ENCODE data around the gene SSBP2. TPM values are rescaled to one million over a fixed set of nuclear protein-coding genes. Genes with fewer than 3 reads are reported as not detected.

Gene SSBP2
- total and polyA plus RNA-seq, 4 donors, result 17.2 to 99.9 (median 27.3) TPM

GRCh38 chr5:81779125-81779915, 28.4 kb upstream of the SSBP2 start:
- H3K27me3 ChIP-seq (ENCODE audit: control insufficient read depth in 3 of 3, insufficient read depth in 3 of 3, low read length in 2 of 3), result no peaks in the 10 kb centered on the region
- ATAC-seq (ENCODE audit: insufficient read depth, low FRiP score), result peak; percentile 79
- H3K9ac ChIP-seq (ENCODE audit: insufficient read depth in 1 of 2, low read length in 2 of 2), result peak overlapping the region in 1 of 2 donors; percentile 59
- peaks cover 0 to 17% (median 4%) of the 10 kb centered on the region in 5 donors for H3K4me1 ChIP-seq (ENCODE audit: control insufficient read depth in 5 of 5, insufficient read depth in 5 of 5, low read length in 5 of 5)
- H3K27ac ChIP-seq (ENCODE audit: low read depth in 1 of 2, low read length in 1 of 2), result peak overlapping the region; percentile 41 to 97
- 1 to 2% methylated on average over 5 of the region's 5 CpGs for WGBS, 2 donors
- peak; percentile 70 to 81 (median 78) for DNase-seq
- no peak overlapping the region for H3K4me3 ChIP-seq
- no peaks in the 10 kb centered on the region for H3K9me3 ChIP-seq (ENCODE audit: control insufficient read depth in 4 of 4, insufficient read depth in 3 of 4, low read length in 3 of 4)
- H3K36me3 ChIP-seq (ENCODE audit: control insufficient read depth in 4 of 4, insufficient read depth in 4 of 4, low read length in 4 of 4), result no peaks in the 10 kb centered on the region
- TF ChIP-seq CTCF (IDR thresholded peaks at IDR 0.05; ENCODE audit: control extremely low read depth, extremely low read depth), result no peak

GRCh38 chr5:81778642-81779041, 27.7 kb upstream of the SSBP2 start:
- Histone ChIP-seq H3K9me3 (ENCODE audit: control insufficient read depth in 4 of 4, insufficient read depth in 3 of 4, low read length in 3 of 4) (no peaks in the 10 kb centered on the region), H3K27ac (ENCODE audit: low read depth in 1 of 2, low read length in 1 of 2) (peak overlapping the region; percentile 41 to 58), H3K4me1 (ENCODE audit: control insufficient read depth in 5 of 5, insufficient read depth in 5 of 5, low read length in 5 of 5) (peaks cover 0 to 17% (median 4%) of the 10 kb centered on the region in 5 donors), H3K36me3 (ENCODE audit: control insufficient read depth in 4 of 4, insufficient read depth in 4 of 4, low read length in 4 of 4) (no peaks in the 10 kb centered on the region), H3K4me3 (no peak overlapping the region), H3K9ac (ENCODE audit: insufficient read depth in 1 of 2, low read length in 2 of 2) (peak overlapping the region in 1 of 2 donors; percentile 59), H3K27me3 (ENCODE audit: control insufficient read depth in 3 of 3, insufficient read depth in 3 of 3, low read length in 2 of 3) (no peaks in the 10 kb centered on the region)
- WGBS, 2 donors, result 2 to 17% methylated on average over 3 of the region's 3 CpGs
- DNase-seq (peak in 2 of 3 donors; percentile 54 to 55), ATAC-seq (ENCODE audit: insufficient read depth, low FRiP score) (peak; percentile 43)
- no peak for TF ChIP-seq CTCF (IDR thresholded peaks at IDR 0.05; ENCODE audit: control extremely low read depth, extremely low read depth)

- H3K9me3 ChIP-seq (ENCODE audit: control insufficient read depth in 4 of 4, insufficient read depth in 3 of 4, low read length in 3 of 4), result no peaks in the 10 kb centered on the region
- no peak for ATAC-seq (ENCODE audit: insufficient read depth, low FRiP score)
- H3K27me3 ChIP-seq (ENCODE audit: control insufficient read depth in 3 of 3, insufficient read depth in 3 of 3, low read length in 2 of 3), result no peaks in the 10 kb centered on the region
- H3K9ac ChIP-seq (ENCODE audit: insufficient read depth in 1 of 2, low read length in 2 of 2), result no peak overlapping the region
- no peak overlapping the region for H3K4me3 ChIP-seq
- no peaks in the 10 kb centered on the region for H3K36me3 ChIP-seq (ENCODE audit: control insufficient read depth in 4 of 4, insufficient read depth in 4 of 4, low read length in 4 of 4)
- peaks cover 0 to 17% (median 4%) of the 10 kb centered on the region in 5 donors for H3K4me1 ChIP-seq (ENCODE audit: control insufficient read depth in 5 of 5, insufficient read depth in 5 of 5, low read length in 5 of 5)
- no peak overlapping the region for H3K27ac ChIP-seq (ENCODE audit: low read depth in 1 of 2, low read length in 1 of 2)
- no peak for TF ChIP-seq CTCF (IDR thresholded peaks at IDR 0.05; ENCODE audit: control extremely low read depth, extremely low read depth)
- 85 to 95% methylated on average over 4 of the region's 4 CpGs for WGBS, 2 donors
- no peak for DNase-seq
Measured at GRCh38 chr5:81776258-81776657, 25.4 kb upstream of the SSBP2 start.

Data from lung (tissue), 12 donors.